Esophagus squamous epithelium (tissue), 4 donors: Measurements from ENCODE around the gene RAB29.

Experiments
- POLR2A ChIP-seq, 4 donors: fragments of 450-650 bp; IDR thresholded peaks; one replicate each; pipeline ENCODE4 v1.6.1; 2017; ENCODE audit warnings: antibody characterized with exemption in 4 of 4, mild to moderate bottlenecking in 4 of 4, moderate library complexity in 3 of 4
- TF ChIP-seq, protein P1 (sequence below), 6 experiments: fragments of 450-650 bp in 4 of 6; fragments of 200-600 bp in 2 of 6; sonication (generic) in 2 of 6; IDR thresholded peaks; one replicate each; pipeline ENCODE4 v1.5.1; 2016 to 2019; ENCODE audit warnings: antibody characterized with exemption in 6 of 6, mild to moderate bottlenecking in 4 of 6, moderate library complexity in 4 of 6

DNA sequence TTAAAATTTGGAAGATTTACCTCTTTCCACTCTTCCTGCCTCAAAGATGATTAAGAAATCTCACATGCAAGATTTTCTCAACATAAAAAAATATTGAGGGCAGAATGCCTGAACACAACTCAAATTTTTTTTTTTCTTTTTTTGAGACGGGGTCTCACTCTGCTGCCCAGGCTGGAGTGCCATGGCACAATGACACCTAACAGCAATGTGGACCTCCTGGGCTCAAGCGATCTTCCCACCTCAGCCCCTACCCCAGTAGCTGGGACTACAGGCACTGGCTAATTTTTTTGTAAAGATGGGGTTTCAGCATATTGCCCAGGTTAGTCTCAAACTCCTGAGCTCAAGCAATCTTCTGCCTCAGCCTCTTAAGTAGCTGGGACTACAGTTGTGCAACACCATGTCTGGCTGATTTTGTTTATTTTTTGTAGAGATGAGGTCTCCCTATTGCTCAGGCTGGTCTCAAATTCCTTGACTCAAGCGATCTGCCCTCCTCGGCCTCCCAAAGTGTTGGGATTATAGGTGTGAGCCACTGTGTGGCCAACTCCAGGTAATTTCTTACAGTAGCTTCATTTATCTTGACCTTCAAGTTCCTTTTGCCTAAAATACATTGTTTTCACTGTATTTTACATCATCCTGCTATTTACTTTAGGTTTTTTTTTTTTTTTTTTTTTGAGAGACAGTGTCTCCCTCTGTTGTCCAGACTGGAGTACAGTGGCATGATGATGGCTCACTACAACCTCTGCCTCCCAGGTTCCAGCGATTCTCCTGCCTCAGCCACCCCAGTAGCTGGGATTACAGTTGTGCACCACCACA is 35.7 kb downstream of the RAB29 start:
- TF ChIP-seq, protein P1, sequence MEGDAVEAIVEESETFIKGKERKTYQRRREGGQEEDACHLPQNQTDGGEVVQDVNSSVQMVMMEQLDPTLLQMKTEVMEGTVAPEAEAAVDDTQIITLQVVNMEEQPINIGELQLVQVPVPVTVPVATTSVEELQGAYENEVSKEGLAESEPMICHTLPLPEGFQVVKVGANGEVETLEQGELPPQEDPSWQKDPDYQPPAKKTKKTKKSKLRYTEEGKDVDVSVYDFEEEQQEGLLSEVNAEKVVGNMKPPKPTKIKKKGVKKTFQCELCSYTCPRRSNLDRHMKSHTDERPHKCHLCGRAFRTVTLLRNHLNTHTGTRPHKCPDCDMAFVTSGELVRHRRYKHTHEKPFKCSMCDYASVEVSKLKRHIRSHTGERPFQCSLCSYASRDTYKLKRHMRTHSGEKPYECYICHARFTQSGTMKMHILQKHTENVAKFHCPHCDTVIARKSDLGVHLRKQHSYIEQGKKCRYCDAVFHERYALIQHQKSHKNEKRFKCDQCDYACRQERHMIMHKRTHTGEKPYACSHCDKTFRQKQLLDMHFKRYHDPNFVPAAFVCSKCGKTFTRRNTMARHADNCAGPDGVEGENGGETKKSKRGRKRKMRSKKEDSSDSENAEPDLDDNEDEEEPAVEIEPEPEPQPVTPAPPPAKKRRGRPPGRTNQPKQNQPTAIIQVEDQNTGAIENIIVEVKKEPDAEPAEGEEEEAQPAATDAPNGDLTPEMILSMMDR (IDR thresholded peaks at IDR 0.05): no peak
- TF ChIP-seq POLR2A (IDR thresholded peaks at IDR 0.05): no peak
